D341Med (cell line): ENCODE data around the gene CARHSP1.
A peak's percentile ranks its signal among the peaks of the same experiment; 100 is the strongest.
"Not testable (repeated sequence)": the region's sequence is repeated elsewhere in the genome, so short reads cannot be mapped to it uniquely, and the experiment has no call there.

ENCODE experiments used
- DNase-seq: peaks from one replicate; pipeline ENCODE4 v3.0.0; 2012; ENCODE audit warnings: low spot score

CARHSP1 gene

GRCh38 chr16:8868416-8869211 is at the start of gene CARHSP1:
TSS of gene CARHSP1 (minus strand) at chr16:8869006. CDS start at chr16:8859328, 9,678 bp downstream.
- peak; percentile 96 for DNase-seq

- DNase-seq, result not testable (repeated sequence)
Observed at GRCh38 chr16:8917336-8917735, 48.5 kb upstream of the CARHSP1 start.

- DNase-seq, result no peak
Observed at GRCh38 chr16:8916541-8917225, 47.9 kb upstream of the CARHSP1 start.

- no peak for DNase-seq
Observed at GRCh38 chr16:8915722-8916301, 47.0 kb upstream of the CARHSP1 start.

- no peak for DNase-seq
Observed at GRCh38 chr16:8914098-8914497, 45.3 kb upstream of the CARHSP1 start.

- no peak for DNase-seq
Observed at GRCh38 chr16:8912793-8913192, 44.0 kb upstream of the CARHSP1 start.

- no peak for DNase-seq
Observed at GRCh38 chr16:8910811-8911210, 42.0 kb upstream of the CARHSP1 start.

GRCh38 chr16:8908810-8909468 is 40.1 kb upstream of the CARHSP1 start:
- no peak for DNase-seq

GRCh38 chr16:8907096-8907495 is 38.3 kb upstream of the CARHSP1 start:
- DNase-seq, result no peak

GRCh38 chr16:8905795-8906591 is 37.2 kb upstream of the CARHSP1 start:
- peak; percentile 53 for DNase-seq

- DNase-seq, result peak; percentile 60
Observed at GRCh38 chr16:8905168-8905762, 36.5 kb upstream of the CARHSP1 start.

- DNase-seq, result no peak
Observed at GRCh38 chr16:8904018-8904430, 35.2 kb upstream of the CARHSP1 start.

GRCh38 chr16:8903004-8903403 is 34.2 kb upstream of the CARHSP1 start:
- DNase-seq, result no peak

- no peak for DNase-seq
Observed at GRCh38 chr16:8901320-8901861, 32.6 kb upstream of the CARHSP1 start.

GRCh38 chr16:8900343-8900742 is 31.5 kb upstream of the CARHSP1 start:
- DNase-seq, result no peak

- DNase-seq, result no peak
Observed at GRCh38 chr16:8899709-8900317, 31.0 kb upstream of the CARHSP1 start.

- DNase-seq, result no peak
Observed at GRCh38 chr16:8898660-8899318, 30.0 kb upstream of the CARHSP1 start.

- no peak for DNase-seq
Observed at GRCh38 chr16:8894736-8895334, 26.0 kb upstream of the CARHSP1 start.

GRCh38 chr16:8893976-8894690 is 25.3 kb upstream of the CARHSP1 start:
- no peak for DNase-seq
